HG02798 (cell line): ENCODE results near the gene PTGER2.

Source experiments
- ATAC-seq: cut with Tn5 transposase; IDR thresholded peaks from one replicate; pipeline ENCODE4 v1.9.1; 2021; ENCODE audit warnings: mild to moderate bottlenecking; ENCODE audit not compliant: unreplicated experiment, poor library complexity

PTGER2 gene

DNA sequence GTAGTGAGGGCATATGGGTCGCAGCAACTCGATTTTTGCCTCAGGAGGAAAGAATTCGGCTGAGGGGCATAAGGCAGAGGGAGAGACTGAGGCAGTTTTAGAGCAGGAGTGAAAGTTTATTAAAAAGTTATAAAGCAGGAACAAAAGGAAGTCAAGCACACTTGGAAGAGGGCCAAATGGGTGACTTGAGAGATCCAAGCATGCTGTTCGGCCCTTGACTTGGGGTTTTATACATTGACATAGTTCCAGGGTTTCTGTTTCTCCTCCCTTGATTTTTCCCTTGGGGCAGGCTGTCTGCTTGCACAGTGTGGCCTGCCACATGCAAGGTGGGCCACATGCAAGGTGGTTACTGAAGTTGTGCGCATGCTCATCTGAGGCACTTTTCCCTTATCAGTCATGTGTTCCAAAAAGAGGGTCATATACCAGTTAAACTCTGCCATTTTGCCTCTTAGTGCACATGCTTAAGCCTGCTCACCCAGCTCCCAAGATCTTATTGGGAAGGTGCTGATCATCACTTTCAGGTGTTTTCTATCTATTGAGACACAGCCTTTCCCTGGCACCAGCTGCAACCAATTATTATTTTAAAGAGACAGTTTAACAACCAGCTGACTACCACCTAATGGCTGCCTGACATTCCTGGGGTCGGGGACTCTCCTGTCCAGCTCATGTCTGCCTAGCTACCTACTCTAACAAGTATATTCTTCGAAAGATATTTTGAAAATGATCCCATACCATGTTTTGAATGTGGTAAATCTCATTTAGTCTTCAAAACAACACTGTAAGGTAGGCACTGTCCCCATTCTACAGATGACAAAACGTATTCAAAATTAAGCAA lies 19.9 kb downstream of the PTGER2 start:
- ATAC-seq = no peak

DNA sequence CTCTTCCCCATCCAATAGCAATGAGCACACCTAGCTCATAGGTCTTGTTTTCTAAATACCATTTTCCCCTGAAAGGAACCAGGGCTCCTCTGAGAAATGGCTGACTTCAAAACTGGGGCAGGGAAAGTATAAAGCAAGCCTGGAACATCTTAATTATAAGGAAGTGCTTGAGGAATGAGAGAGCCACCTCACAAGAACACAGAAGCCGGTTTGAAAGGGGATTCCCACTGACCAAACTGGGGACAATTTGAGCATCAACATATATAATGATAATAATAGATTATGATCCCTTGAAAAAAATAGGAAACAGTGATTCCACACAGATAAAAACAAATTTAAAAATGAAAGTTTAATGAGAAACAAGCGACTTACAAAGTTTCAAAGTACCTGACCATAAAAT lies 22.1 kb downstream of the PTGER2 start:
- no peak for ATAC-seq

- ATAC-seq = no peak
These were observed 24.1 kb downstream of the PTGER2 start for GRCh38 chr14:52338051-52338681.

GRCh38 chr14:52339262-52339661 lies 25.1 kb downstream of the PTGER2 start:
- no peak for ATAC-seq

GRCh38 chr14:52342849-52343596 lies 28.9 kb downstream of the PTGER2 start:
- no peak for ATAC-seq

- ATAC-seq = no peak
These were observed 32.7 kb downstream of the PTGER2 start for GRCh38 chr14:52346778-52347177.

- no peak for ATAC-seq
These were observed 34.2 kb downstream of the PTGER2 start for GRCh38 chr14:52348279-52348678.

- no peak for ATAC-seq
These were observed 34.7 kb downstream of the PTGER2 start for GRCh38 chr14:52348776-52349175.

DNA sequence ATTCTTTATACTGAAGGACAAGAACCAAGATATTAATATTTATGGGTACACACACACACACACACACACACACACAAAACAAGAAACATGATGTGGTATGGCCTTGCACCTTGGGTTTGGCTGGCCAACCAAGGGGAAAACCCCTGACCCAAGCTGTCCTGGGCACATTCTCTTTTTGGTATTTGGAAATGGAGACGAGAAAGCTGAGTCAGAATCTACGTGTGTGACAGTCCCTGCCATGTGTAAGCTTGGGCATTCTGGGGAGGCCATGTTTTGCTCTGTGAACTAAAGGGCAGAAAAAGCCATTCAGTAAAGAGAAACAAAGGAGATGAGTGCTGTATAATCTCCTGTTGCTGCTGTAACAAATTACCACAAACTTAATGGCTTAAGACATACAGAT lies 35.6 kb downstream of the PTGER2 start:
- no peak for ATAC-seq

DNA sequence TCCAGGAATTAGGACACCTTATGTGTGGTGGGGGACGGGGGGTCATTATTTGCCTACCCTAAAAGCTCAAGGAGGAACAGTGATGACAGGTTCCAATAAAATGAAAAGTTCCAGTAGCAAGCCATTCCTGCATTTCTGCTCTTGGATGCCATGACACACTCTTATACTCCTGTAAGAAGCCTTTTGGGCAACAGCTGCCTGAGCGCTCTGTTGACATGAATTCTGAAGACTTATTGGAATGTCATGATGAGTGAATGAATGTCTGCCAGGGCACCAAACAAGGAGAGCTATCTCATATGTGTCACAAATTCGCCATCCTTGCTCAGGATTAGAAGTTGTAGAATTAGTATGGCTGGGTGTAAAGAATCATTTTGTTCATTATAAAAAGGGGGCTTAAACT lies 36.3 kb downstream of the PTGER2 start:
- ATAC-seq = no peak

- peak; percentile 44 for ATAC-seq
These were observed 37.3 kb downstream of the PTGER2 start for GRCh38 chr14:52351233-52352060.

- ATAC-seq = peak; percentile 78
These were observed 38.0 kb downstream of the PTGER2 start for GRCh38 chr14:52352061-52352491.

DNA sequence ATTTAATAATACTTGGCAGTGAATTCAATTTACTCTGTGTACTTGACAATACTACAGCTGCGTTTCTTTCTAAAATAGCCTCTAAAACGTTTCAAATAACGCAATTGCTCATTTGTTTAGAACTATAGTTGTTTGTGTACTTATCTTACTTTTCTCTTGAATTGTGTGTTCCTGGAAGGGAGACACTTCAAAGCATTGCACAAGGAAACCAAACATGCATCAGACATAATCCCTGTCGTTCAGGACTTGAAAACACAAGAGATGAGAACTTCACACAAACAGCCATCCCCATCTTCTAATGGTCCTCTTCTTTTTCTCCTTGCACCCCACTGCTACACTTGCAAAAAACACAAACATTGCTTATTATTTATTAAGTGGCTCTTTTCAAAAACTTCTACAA lies 38.5 kb downstream of the PTGER2 start:
- ATAC-seq = peak; percentile 3

GRCh38 chr14:52354242-52354641 lies 40.1 kb downstream of the PTGER2 start:
- no peak for ATAC-seq

GRCh38 chr14:52355016-52355431 lies 40.9 kb downstream of the PTGER2 start:
- ATAC-seq = no peak

GRCh38 chr14:52355526-52355925 lies 41.4 kb downstream of the PTGER2 start:
- no peak for ATAC-seq

DNA sequence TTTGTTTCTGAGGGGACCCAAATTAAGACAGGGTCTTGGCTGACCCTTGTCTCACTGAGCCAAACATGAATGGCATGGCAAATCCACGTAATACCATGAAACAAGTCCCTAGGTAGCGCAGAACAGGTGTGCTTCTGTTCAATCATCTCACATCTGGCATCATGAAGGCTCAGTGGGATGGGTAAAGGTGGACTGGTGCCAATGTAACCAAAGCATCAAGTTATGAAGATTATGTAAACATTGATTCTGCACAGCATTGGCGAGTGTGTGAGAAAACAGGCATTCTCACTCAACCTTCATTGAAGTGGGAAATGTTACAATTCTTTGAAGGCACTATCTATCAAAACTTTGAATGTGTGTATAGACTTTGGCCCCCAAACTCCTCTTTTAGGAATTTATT lies 41.9 kb downstream of the PTGER2 start:
- no peak for ATAC-seq

- ATAC-seq = no peak
These were observed 46.7 kb downstream of the PTGER2 start for GRCh38 chr14:52360831-52361230.

- no peak for ATAC-seq
These were observed 49.1 kb downstream of the PTGER2 start for GRCh38 chr14:52363041-52363704.

DNA sequence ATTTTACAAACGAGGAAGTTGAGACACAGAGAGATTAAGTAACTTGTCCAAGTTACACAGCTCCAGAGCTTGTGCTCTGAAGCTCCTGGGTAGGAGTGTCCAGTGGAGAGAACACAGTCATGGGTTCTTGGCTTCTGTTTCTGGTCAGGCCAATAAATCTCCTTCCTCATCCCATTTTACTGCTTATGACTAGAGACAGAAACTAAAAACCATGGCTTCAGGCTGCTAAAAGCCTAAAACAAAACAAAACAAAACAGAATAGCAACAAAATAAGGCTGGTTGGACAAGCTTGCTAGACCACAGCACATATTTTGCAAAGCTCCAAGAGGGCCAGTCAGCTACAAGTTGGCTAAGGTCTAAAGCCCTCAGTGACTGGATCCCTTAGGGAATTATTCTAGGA lies 49.8 kb downstream of the PTGER2 start:
- no peak for ATAC-seq
